Loucy (cell line): ENCODE data around the gene RPS29.

Experiments used
- H2AFZ ChIP-seq: fragments of 200-600 bp; sonication (generic); 2 replicates; pipeline ENCODE4 v1.6.0; 2016; ENCODE audit warnings: antibody characterized with exemption, mild to moderate bottlenecking, low read length, moderate library complexity
- H3F3A ChIP-seq: fragments of 200-600 bp; 2 replicates; pipeline ENCODE4 v1.6.0; 2016; ENCODE audit warnings: antibody characterized with exemption, low read depth, mild to moderate bottlenecking
- H3K27me3 ChIP-seq: fragments of 200-600 bp; sonication (generic); 2 replicates; pipeline ENCODE4 v1.6.1; 2014; ENCODE audit warnings: low read length, mild to moderate bottlenecking; ENCODE audit not compliant: insufficient read depth, poor library complexity, severe bottlenecking
- H3K36me3 ChIP-seq: fragments of 200-600 bp; sonication (generic); 2 replicates; pipeline ENCODE4 v1.6.1; 2016; ENCODE audit warnings: low read length; ENCODE audit not compliant: insufficient read depth
- H3K4me1 ChIP-seq: fragments of 200-600 bp; sonication (generic); 2 replicates; pipeline ENCODE4 v1.5.1; 2014; ENCODE audit warnings: low read length, mild to moderate bottlenecking; ENCODE audit not compliant: insufficient read depth, poor library complexity, severe bottlenecking
- H3K4me2 ChIP-seq: fragments of 200-600 bp; sonication (generic); 2 replicates; pipeline ENCODE4 v1.6.0; 2014; ENCODE audit warnings: antibody characterized with exemption, low read length, low read depth, mild to moderate bottlenecking; ENCODE audit not compliant: poor library complexity, severe bottlenecking
- H3K4me3 ChIP-seq: fragments of 200-600 bp; sonication (generic); 2 replicates; pipeline ENCODE4 v1.5.1; 2014; ENCODE audit warnings: low read length, mild to moderate bottlenecking, mixed read lengths; ENCODE audit not compliant: poor library complexity, severe bottlenecking
- H3K79me2 ChIP-seq: fragments of 200-600 bp; sonication (generic); 2 replicates; pipeline ENCODE4 v1.6.1; 2014; ENCODE audit warnings: low read length; ENCODE audit not compliant: insufficient read depth
- H3K9ac ChIP-seq: fragments of 200-600 bp; sonication (generic); 2 replicates; pipeline ENCODE4 v1.6.0; 2014; ENCODE audit warnings: mild to moderate bottlenecking, low read depth, low read length, moderate library complexity; ENCODE audit not compliant: poor library complexity, severe bottlenecking
- H3K9me2 ChIP-seq: fragments of 200-600 bp; sonication (generic); replicated peaks from 2 replicates; pipeline ENCODE4 v1.6.1; 2016; ENCODE audit warnings: low read depth, low read length, mixed read lengths
- H3K9me3 ChIP-seq: fragments of 200-600 bp; sonication (generic); 2 replicates; pipeline ENCODE4 v1.6.1; 2014; ENCODE audit warnings: mild to moderate bottlenecking, antibody characterized with exemption, low read length, low read depth; ENCODE audit not compliant: insufficient read depth
- H4K20me1 ChIP-seq: fragments of 200-600 bp; sonication (generic); 2 replicates; pipeline ENCODE4 v1.6.0; 2014; ENCODE audit warnings: antibody characterized with exemption, low read length, mild to moderate bottlenecking; ENCODE audit not compliant: insufficient read depth, poor library complexity, severe bottlenecking
- EZH2phosphoT487 ChIP-seq: fragments of 200-600 bp; IDR thresholded peaks from 2 replicates; pipeline ENCODE4 v1.6.1; 2018; ENCODE audit warnings: antibody characterized with exemption, mild to moderate bottlenecking, moderate library complexity, borderline replicate concordance
- TF ChIP-seq, protein P1 (sequence below): fragments of 200-600 bp; sonication (generic); conservative IDR thresholded peaks from 2 replicates; pipeline ENCODE4 v1.5.1; 2014; ENCODE audit warnings: mild to moderate bottlenecking, antibody characterized with exemption, low read length

The RPS29 gene

DNA sequence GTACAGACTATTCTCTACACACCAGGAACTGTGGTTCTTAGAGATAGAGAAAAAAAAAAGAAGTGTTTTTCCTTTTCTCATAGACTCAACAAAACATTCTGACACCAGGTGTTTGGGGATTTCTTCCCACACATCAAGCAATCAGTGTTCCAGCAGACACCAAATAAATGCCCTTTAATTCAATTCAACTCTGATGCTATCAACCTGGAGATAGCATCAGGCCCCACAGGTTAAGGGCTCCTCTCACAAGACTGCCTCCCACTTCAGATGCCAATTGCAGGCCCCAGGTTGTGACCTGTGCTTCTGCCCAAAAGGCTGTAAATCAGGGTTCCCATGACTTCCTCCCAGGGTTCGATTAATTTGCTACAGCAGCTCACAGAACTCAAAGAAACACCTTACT, 36.7 kb downstream of the RPS29 start:
- Histone ChIP-seq H2AFZ (no peak overlapping the region), H3K4me2 (no peak overlapping the region), H3K9me2 (no peaks in the 10 kb centered on the region), H3K79me2 (no peaks in the 10 kb centered on the region), H3K4me3 (no peak overlapping the region), H3K36me3 (no peaks in the 10 kb centered on the region), H3K9me3 (no peaks in the 10 kb centered on the region), H4K20me1 (no peaks in the 10 kb centered on the region), H3K9ac (no peak overlapping the region), H3K27me3 (no peaks in the 10 kb centered on the region), H3K4me1 (no peaks in the 10 kb centered on the region), H3F3A (no peaks in the 10 kb centered on the region)
- no peak for TF ChIP-seq EZH2phosphoT487
- TF ChIP-seq, protein P1, sequence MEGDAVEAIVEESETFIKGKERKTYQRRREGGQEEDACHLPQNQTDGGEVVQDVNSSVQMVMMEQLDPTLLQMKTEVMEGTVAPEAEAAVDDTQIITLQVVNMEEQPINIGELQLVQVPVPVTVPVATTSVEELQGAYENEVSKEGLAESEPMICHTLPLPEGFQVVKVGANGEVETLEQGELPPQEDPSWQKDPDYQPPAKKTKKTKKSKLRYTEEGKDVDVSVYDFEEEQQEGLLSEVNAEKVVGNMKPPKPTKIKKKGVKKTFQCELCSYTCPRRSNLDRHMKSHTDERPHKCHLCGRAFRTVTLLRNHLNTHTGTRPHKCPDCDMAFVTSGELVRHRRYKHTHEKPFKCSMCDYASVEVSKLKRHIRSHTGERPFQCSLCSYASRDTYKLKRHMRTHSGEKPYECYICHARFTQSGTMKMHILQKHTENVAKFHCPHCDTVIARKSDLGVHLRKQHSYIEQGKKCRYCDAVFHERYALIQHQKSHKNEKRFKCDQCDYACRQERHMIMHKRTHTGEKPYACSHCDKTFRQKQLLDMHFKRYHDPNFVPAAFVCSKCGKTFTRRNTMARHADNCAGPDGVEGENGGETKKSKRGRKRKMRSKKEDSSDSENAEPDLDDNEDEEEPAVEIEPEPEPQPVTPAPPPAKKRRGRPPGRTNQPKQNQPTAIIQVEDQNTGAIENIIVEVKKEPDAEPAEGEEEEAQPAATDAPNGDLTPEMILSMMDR = no peak

DNA sequence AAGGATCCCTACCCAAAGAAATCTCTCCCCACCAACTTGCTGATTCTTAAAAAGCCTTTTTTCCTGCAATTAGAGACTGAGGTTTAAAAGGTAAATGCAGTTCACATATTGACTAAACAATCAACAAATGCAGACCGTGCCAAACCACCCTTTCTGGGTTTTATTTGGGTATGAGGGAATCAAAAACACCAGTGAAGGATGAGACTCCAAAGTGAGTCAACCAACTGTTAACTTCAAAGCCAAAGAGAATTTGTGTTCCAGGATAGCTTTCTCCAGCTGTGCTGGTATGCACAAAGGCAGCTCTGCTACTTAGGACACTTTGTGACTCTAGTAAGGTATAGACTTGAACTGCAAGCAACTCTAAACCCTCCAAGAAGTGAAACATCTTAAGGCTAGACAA, 39.4 kb downstream of the RPS29 start:
- no peaks in the 10 kb centered on the region for H3F3A ChIP-seq
- H2AFZ ChIP-seq = no peak overlapping the region
- no peaks in the 10 kb centered on the region for H3K9me3 ChIP-seq
- no peak overlapping the region for H3K4me3 ChIP-seq
- TF ChIP-seq, protein P1 = no peak
- no peak for TF ChIP-seq EZH2phosphoT487
- H3K9ac ChIP-seq = no peak overlapping the region
- no peaks in the 10 kb centered on the region for H3K36me3 ChIP-seq
- no peak overlapping the region for H3K4me2 ChIP-seq
- no peaks in the 10 kb centered on the region for H3K27me3 ChIP-seq
- H3K4me1 ChIP-seq = no peaks in the 10 kb centered on the region
- no peaks in the 10 kb centered on the region for H3K9me2 ChIP-seq
- H3K79me2 ChIP-seq = no peaks in the 10 kb centered on the region
- H4K20me1 ChIP-seq = no peaks in the 10 kb centered on the region

DNA sequence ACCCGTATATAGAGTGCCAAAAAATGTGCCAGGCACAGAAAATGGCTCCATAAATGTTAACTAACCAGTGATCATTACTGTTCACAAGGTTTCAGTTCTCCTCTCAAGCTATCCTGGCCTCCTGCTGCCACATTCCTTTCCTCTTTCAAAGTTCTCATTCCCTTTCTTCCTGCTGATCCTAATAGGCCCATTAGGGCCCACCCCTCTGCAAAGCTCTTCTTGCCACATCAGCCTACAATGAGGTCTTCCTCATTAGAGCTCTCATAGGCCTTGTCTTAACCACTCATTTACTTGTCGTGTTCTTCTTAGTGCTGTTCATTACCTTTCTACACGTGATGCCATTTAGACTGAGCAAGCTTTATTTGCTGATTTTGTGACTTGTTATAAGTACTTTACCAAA, 40.5 kb downstream of the RPS29 start:
- Histone ChIP-seq H3K9me2 (no peaks in the 10 kb centered on the region), H3K4me3 (no peak overlapping the region), H3K9ac (no peak overlapping the region), H3K9me3 (peaks cover 4% of the 10 kb centered on the region; the same call in 1 of the 2 replicates), H3K79me2 (no peaks in the 10 kb centered on the region), H3K36me3 (no peaks in the 10 kb centered on the region), H3K27me3 (no peaks in the 10 kb centered on the region), H2AFZ (no peak overlapping the region), H3F3A (no peaks in the 10 kb centered on the region), H4K20me1 (no peaks in the 10 kb centered on the region), H3K4me1 (no peaks in the 10 kb centered on the region), H3K4me2 (no peak overlapping the region)
- TF ChIP-seq EZH2phosphoT487 = no peak
- TF ChIP-seq, protein P1 = no peak
